GM12891 (cell line): ENCODE results near the gene CADM1.

ENCODE experiments used
- POLR2A ChIP-seq: IDR thresholded peaks from 2 replicates; pipeline ENCODE4 v1.6.1; 2011; ENCODE audit warnings: low read depth, low read length, control low read depth
- POLR2AphosphoS5 ChIP-seq: IDR thresholded peaks from 2 replicates; pipeline ENCODE4 v1.6.1; 2011; ENCODE audit warnings: low read depth, low read length, control low read depth
- POU2F2 ChIP-seq: IDR thresholded peaks from 2 replicates; pipeline ENCODE4 v1.6.1; 2011; ENCODE audit warnings: low read depth, mild to moderate bottlenecking, control low read depth, low read length, moderate library complexity
- TAF1 ChIP-seq: IDR thresholded peaks from 2 replicates; pipeline ENCODE4 v1.6.1; 2011; ENCODE audit warnings: low read depth, low read length, control low read depth

DNA sequence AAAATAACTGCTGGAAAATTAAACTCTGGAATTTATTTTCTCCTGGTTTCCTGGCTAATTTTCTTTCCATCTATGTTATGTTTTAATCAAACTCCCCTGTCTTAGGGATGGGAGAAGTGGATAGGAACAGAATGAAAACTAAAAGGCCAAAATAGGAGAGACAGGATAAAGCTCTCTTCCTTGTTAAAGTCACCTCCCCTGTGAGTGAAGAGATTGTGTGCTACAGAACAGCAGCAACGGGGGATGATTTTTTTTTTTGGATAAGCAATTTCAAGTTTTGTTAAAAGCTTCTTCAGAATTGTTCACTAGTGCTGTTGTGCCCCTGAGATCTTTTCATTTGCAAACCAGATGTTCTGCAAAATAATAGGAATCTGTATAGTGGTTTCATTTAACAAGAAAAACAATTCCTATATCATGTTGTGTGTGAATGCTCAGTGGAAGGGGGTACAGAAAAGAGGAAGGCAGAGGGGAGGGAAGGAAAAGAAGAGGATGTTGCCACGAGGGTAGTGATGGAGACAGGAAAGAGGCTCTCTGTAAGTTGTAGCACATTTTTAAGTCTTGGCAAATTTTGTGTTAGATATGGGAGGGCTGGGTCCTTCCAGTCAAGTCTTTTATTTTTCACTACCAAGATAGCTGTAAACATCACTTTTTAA lies 301.2 kb downstream of the CADM1 start:
- no peak for TF ChIP-seq POLR2A
- no peak for TF ChIP-seq POLR2AphosphoS5
- TF ChIP-seq TAF1 = no peak
- TF ChIP-seq POU2F2 = no peak
